WI38 (cell line): ENCODE results near the gene MFRP.
A peak's percentile ranks its signal among the peaks of the same experiment; 100 is the strongest.

Source experiments
- H3K4me3 ChIP-seq: 2 replicates; pipeline ENCODE4 v1.5.1; 2011; ENCODE audit warnings: low read depth, mild to moderate bottlenecking, control low read depth, low read length
- TF ChIP-seq, protein P1 (sequence below): IDR thresholded peaks from 2 replicates; pipeline ENCODE4 v1.5.1; 2012; ENCODE audit warnings: low read depth, mild to moderate bottlenecking, control low read depth, low read length

Gene MFRP

DNA sequence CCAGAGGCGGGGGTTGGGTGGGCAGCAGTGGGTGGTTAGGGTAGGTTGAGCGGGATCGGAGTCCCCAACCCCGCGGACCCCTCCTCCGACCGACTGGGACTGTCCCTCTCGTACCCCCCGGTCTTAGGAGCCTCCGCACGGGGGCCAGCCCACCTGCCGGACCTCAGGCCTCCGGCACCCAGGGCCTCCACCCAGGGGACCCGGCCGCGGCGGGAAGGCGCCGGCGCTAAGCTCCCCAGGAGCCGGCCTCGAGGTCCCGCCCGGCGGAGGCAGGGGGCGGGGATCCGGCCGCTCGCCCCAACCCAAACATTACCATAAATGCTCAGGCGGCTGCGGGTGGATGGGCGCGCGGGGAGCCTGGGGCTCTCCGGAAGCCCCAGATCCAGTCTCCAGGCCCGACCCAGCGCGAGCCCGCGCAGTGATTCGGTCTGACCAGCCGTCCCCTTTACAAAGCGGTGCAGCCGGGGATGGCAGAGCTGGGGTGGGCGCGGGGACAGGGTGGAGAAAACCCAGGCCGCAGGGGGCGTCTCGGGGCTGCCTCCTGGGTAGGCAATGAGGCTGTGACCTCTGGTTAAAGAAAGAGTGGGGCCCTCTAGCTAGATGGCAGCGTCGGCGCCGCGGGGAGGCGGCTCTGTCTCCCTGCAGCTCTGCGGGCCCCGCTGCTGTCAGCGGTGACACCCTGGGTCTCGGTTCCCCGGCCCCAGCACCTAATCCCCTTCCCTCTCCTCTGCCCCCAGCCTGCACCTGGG lies 25.6 kb downstream of the MFRP start:
- TF ChIP-seq, protein P1, sequence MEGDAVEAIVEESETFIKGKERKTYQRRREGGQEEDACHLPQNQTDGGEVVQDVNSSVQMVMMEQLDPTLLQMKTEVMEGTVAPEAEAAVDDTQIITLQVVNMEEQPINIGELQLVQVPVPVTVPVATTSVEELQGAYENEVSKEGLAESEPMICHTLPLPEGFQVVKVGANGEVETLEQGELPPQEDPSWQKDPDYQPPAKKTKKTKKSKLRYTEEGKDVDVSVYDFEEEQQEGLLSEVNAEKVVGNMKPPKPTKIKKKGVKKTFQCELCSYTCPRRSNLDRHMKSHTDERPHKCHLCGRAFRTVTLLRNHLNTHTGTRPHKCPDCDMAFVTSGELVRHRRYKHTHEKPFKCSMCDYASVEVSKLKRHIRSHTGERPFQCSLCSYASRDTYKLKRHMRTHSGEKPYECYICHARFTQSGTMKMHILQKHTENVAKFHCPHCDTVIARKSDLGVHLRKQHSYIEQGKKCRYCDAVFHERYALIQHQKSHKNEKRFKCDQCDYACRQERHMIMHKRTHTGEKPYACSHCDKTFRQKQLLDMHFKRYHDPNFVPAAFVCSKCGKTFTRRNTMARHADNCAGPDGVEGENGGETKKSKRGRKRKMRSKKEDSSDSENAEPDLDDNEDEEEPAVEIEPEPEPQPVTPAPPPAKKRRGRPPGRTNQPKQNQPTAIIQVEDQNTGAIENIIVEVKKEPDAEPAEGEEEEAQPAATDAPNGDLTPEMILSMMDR: no peak
- peak overlapping the region; percentile 48 for H3K4me3 ChIP-seq

DNA sequence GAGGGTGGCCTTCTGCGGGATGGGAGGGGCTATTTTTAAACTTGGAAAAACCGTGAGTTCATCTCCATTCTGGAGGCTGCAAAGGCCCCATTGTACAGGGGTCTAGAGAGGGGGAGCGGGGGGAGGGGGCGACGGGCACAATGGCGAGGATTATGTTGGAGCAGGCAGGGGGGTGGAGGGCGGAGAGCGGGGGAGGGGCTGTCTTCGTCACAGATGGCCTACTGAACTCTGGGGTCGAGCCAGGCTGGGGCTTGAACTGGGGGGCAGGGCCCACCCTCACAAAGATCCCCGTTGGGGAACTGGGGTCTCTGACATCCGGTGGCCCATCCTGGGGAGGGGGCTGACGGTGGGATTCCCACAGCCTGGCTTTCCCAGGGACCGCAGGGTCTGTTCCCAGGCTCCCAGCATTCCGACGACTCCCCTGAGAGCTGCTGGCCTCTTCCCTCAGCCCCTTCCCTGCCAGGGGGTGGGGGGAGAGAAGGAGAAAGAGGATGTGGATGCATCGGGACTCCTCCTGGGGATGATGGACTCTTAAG lies 26.2 kb downstream of the MFRP start:
- TF ChIP-seq, protein P1: no peak
- peak overlapping the region; percentile 48 for H3K4me3 ChIP-seq

DNA sequence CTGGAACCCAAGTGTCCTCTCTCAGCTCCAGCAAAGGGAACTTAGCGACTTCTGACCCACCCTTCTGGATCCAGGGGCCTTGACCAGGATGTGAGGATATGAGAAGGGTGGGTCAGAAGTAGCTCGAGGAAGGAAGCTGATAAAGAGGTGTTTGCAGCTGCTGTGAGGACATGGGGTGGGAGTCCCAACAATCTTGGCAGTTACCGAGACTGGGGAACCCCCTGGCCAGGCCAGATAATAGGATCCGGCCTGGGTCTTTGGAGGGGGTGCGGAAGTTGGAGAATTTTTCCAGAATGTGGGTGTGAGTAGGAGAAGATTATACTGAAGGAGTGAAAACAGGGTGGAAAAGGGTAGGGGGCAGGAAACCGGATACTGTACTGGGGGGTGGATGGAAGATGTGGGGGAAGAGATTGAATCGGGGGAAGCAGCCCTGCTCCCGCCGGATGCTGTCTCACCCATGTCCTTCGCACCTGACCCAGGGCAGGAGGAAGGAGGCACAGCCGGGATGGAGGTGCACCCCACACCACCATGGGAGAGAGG lies 26.7 kb downstream of the MFRP start:
- no peak overlapping the region for H3K4me3 ChIP-seq

DNA sequence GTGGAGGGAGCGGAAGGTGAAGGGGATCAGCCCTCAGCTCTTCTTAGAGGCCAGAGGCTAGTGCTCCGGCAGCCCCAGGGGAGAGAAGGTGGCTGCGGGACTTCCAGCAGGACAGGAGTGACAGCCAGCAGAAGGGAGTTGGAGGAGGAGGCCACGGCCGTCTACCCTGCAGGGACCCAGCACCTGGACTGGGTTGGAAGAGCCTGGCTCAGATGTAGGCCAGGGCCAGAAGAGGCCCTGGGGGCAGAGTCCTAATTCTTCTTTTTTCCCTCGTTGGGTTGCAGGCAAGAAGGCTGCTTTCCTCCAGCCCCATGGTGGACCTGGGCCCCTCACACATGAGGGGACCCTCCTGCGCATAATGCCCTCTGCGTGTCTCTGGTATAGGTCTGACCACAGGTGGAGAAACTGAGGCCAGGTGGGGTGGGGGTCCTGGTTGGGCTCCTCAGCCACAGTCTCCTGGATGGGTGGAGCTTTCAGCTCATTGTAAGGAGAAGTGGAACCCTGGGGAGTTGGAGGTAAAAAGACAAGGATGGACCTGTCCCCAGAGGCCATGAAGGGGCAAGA lies 27.3 kb downstream of the MFRP start:
- TF ChIP-seq, protein P1: no peak
- H3K4me3 ChIP-seq: no peak overlapping the region

More for the DNA sequence above, 26.7 kb downstream of the MFRP start:
- TF ChIP-seq, protein P1: no peak

DNA sequence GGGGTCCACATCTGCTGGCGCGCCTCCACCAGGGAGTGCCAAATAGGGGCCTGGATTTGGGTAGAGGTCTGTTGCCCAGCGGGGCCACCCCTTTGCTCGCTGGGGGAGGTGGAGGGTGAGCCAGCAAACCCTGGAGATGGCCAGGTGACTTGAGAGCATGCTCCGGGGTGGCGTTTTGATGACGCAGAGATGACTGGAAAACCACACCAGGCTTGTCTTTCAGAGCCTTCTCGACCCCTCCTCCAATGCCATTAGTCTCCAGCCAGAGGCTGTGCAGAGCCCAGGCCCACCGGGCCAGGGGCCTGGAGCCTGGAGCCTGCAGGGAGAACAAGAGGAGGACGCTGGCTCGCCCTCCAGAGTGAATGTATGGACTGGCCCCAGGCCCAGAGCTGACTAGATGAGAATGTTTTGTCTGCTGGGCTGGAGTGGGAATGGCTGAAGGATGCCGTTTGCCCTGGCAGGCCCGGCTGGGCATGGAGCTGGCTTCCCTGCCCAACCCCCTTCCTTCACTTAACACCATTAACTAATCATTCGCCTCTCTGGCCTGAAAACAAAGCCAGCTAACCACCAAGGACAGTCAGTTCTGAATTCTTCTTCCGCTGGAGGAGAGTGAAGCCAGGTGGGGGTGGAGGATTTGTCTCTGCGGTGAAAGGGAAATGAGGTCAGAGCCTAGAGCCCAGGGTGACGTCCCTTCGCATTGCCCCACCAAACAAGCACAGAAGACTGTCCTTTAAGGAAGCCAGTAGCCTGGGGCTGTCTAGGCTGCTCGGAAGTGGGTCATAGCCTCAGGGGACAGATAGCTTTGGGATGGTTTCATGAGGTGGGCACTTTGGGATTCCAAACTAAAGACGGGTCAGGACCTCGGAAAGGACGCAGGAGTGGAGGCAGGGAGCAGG lies 28.0 kb downstream of the MFRP start:
- H3K4me3 ChIP-seq: no peak overlapping the region
- TF ChIP-seq, protein P1: no peak

DNA sequence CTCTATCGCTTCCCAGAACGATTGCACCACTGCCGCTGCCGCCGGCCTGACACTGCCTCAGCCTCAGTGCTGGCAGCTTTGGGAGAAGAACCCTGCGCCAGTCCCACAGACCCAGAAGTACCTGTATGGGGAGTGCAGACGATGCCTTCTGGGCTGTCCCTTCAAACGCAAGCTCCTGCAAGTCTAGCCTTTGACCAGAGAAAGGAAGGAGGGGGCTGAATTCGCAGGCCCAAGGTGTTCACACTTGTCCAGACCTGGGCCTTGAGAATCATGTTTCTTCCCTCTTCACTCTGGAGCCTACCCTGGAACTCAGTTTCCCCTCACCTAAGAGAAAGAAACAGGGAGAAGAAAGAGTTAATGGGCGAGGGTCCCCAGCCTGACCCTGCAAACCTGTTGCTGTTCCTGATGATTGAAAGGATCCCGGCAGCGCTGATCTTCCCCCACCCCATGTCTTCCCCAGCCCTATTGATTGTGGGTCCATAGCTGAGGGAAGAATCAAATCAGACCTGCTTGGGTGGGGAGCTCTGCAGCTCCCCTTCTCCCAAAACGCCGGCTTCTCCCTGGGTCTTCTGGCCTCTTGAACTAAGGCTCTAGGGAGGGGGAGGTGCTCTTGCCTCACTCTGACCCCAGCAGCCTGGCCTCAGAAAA lies 28.8 kb downstream of the MFRP start:
- peak overlapping the region; percentile 76 for H3K4me3 ChIP-seq
- TF ChIP-seq, protein P1: no peak
